HUES6 (cell line): ENCODE results near the gene KRTDAP.

ENCODE experiments used
- H3K27ac ChIP-seq: 2 replicates; pipeline ENCODE4 v1.7.0; 2013; ENCODE audit warnings: low read depth, mild to moderate bottlenecking, low read length, inconsistent platforms
- H3K27me3 ChIP-seq: 2 replicates; pipeline ENCODE4 v1.6.1; 2013; ENCODE audit warnings: low read length; ENCODE audit not compliant: control insufficient read depth, insufficient read depth
- H3K36me3 ChIP-seq: 2 replicates; pipeline ENCODE4 v1.6.1; 2013; ENCODE audit warnings: low read length; ENCODE audit not compliant: control insufficient read depth, insufficient read depth
- H3K4me1 ChIP-seq: 2 replicates; pipeline ENCODE4 v1.6.1; 2013; ENCODE audit warnings: low read length; ENCODE audit not compliant: control insufficient read depth, insufficient read depth
- H3K4me3 ChIP-seq: 2 replicates; pipeline ENCODE4 v1.5.1; 2013; ENCODE audit warnings: low read depth, low read length
- H3K9ac ChIP-seq: one replicate; pipeline ENCODE4 v1.6.1; 2013; ENCODE audit warnings: mild to moderate bottlenecking, low read length
- H3K9me3 ChIP-seq: 2 replicates; pipeline ENCODE4 v1.6.1; 2013; ENCODE audit warnings: low read depth, low read length; ENCODE audit not compliant: control insufficient read depth, insufficient read depth

KRTDAP gene

DNA sequence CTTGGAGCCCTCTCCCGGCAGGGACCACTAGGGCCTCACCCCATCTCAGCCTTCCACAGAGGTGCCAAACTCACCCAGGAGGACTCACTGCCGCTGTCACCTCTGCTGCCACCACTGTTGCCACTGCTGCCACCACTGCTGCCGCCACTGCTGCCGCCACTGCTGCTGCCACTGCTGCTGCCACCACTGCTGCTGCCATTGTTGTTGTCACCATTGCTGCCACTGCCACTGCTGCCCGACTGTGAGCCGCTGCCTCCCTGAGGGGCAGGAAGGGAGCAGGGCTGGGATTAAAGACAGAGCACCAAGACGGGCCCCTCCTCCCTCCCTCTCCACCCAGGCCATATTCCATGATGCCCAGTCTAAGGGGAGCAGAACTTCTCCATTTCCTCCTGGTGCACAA, 21.1 kb upstream of the KRTDAP start:
- no peak overlapping the region for H3K4me3 ChIP-seq
- H3K4me1 ChIP-seq: peaks cover 29% of the 10 kb centered on the region
- H3K36me3 ChIP-seq: peaks cover 16% of the 10 kb centered on the region
- H3K9me3 ChIP-seq: no peaks in the 10 kb centered on the region
- H3K9ac ChIP-seq: no peak overlapping the region
- H3K27ac ChIP-seq: no peak overlapping the region
- peaks cover 20% of the 10 kb centered on the region; the same call in 1 of the 2 replicates for H3K27me3 ChIP-seq

DNA sequence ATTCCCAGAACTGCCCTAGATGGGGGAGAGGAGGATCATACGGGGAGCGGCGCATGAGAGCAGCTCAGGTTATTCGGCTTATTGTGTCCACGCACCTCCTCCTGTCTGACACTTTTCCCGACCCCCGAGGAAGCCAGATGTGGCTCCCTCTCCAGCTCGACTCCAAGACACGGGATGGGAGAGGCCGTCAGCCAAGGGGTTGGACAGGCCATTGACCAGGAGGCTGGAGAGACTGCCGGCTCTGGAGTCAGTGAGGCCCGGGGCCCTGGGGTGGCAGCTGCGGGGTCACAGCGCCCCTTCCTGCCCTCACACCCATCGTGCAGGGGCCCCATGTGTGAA, 20.3 kb upstream of the KRTDAP start:
- no peaks in the 10 kb centered on the region for H3K9me3 ChIP-seq
- H3K27me3 ChIP-seq: peaks cover 20% of the 10 kb centered on the region; the same call in 1 of the 2 replicates
- H3K4me3 ChIP-seq: peak overlapping the region; percentile 82
- H3K9ac ChIP-seq: no peak overlapping the region
- peaks cover 29% of the 10 kb centered on the region for H3K4me1 ChIP-seq
- H3K36me3 ChIP-seq: peaks cover 23% of the 10 kb centered on the region
- no peak overlapping the region for H3K27ac ChIP-seq

DNA sequence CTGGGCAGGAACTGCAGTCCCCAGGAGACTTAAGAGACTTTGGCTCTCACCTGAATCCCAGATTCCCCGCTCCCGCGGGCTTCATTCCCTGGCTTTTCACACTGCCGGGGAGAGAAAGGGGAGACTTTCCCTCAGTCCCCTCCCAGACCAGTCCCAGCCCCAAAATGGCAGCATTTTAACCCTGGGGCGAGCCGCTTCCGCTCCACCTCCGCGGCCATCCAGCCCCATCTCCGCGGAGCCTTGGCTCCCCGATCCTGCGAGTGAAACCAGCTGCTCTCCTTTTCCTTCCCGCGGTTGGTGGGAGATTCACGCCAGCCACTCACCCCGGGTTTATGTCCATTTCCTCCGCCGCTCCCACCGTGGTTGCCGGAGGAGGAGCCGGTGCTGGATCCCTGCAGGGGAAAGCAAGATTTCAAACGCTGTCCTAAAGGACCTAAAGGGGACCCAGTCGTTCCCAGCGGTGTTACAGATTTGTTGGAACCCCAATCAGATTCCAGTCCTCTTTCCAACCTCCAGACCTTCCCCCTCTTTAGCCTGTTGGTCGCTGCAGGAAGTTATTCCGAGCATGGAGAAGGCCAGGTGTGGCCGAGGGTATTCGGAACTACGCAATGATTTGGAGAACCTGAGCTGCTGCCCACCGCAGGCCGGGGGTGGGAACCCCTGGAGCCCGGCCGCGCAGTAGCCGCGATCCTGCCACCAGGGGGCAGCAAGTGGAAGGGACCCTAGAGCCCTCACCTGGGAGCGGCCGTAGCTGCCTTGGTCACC, 19.8 kb upstream of the KRTDAP start:
- Histone ChIP-seq H3K4me1 (peaks cover 29% of the 10 kb centered on the region), H3K27ac (peak overlapping the region; percentile 80), H3K27me3 (peaks cover 20% of the 10 kb centered on the region; the same call in 1 of the 2 replicates)

DNA sequence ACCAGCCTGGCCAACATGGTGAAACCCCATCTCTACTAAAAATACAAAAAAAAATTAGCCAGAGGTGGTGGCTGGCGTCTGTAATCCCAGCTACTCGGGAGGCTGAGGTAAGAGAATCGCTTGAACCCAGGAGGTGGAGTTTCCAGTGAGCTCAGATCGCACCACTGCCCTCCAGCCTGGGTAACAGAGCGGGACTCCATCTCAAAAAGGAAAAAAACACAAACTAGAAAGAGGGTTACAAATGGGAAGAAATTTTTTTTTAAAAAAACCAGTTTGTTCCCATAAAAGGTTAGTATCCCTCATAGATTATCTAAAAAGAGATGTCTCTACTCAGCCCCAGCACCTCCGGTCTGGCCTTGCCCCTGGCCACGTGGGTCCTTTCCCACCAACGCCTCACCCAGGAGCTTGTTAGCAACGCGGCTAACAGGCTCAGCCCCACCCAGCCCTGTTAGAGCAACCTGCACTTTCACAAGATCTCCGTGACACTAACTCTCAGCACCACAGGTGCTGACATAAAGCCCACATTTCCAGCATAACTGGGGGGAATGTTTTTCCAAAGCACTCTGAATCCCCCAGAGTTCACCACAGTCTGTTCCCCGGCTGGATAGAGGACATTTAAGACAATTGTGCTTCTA, 18.9 kb upstream of the KRTDAP start:
- Histone ChIP-seq H3K36me3 (peaks cover 37% of the 10 kb centered on the region), H3K4me3 (peak overlapping the region; percentile 82), H3K9me3 (no peaks in the 10 kb centered on the region), H3K27ac (peak overlapping the region; percentile 80), H3K4me1 (peaks cover 23% of the 10 kb centered on the region), H3K27me3 (peaks cover 20% of the 10 kb centered on the region; the same call in 1 of the 2 replicates), H3K9ac (peak overlapping the region; percentile 91)

More for the DNA sequence above, 19.8 kb upstream of the KRTDAP start:
- no peaks in the 10 kb centered on the region for H3K9me3 ChIP-seq
- H3K4me3 ChIP-seq: peak overlapping the region; percentile 82
- peak overlapping the region; percentile 91 for H3K9ac ChIP-seq
- H3K36me3 ChIP-seq: peaks cover 29% of the 10 kb centered on the region

DNA sequence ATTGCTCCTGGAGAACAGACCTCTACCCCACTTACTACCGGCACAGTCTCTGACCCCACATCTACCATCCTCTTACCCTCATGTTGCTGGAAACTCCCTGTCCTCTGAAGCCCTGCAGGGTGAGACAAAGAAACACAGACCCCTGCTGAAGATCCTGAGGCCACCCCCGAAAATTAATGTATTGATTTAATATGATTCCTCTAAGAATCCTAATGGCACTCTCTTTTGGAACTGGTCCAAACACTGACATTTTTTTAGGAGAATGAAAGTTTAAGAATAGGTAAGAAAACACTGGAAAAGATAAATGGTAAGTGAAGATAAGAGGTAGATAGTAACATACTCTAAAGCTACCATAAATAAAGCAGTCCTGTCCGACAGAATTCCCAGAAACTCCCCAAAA, 17.9 kb upstream of the KRTDAP start:
- no peak overlapping the region for H3K27ac ChIP-seq
- no peak overlapping the region for H3K9ac ChIP-seq
- H3K9me3 ChIP-seq: no peaks in the 10 kb centered on the region
- H3K36me3 ChIP-seq: peaks cover 44% of the 10 kb centered on the region
- H3K4me1 ChIP-seq: peaks cover 13% of the 10 kb centered on the region
- peaks cover 17% of the 10 kb centered on the region; the same call in 1 of the 2 replicates for H3K27me3 ChIP-seq
- H3K4me3 ChIP-seq: peak overlapping the region; percentile 82

DNA sequence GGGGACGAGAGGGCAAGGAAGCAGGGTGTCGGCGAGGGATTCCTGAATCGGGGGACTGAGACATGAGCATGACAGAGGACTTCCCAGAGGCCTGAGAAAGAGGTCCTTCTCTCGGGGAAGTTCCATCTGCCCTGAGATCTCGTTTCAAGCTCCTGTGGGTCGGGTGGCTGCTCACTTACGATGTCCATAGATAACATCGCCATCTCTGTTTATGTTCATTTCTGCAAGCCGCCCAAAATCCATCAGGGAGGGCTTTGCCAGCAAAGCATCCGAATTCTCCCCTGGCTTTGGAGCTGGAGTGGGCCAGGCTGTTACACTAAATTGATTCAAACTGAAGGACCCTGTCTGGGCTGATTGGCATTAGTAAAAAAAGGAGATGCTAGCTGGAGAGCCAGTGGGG, 17.3 kb upstream of the KRTDAP start:
- no peaks in the 10 kb centered on the region for H3K9me3 ChIP-seq
- no peak overlapping the region for H3K27ac ChIP-seq
- peaks cover 12% of the 10 kb centered on the region; the same call in 1 of the 2 replicates for H3K27me3 ChIP-seq
- no peak overlapping the region for H3K4me3 ChIP-seq
- H3K9ac ChIP-seq: no peak overlapping the region
- peaks cover 10% of the 10 kb centered on the region for H3K4me1 ChIP-seq
- H3K36me3 ChIP-seq: peaks cover 50% of the 10 kb centered on the region

DNA sequence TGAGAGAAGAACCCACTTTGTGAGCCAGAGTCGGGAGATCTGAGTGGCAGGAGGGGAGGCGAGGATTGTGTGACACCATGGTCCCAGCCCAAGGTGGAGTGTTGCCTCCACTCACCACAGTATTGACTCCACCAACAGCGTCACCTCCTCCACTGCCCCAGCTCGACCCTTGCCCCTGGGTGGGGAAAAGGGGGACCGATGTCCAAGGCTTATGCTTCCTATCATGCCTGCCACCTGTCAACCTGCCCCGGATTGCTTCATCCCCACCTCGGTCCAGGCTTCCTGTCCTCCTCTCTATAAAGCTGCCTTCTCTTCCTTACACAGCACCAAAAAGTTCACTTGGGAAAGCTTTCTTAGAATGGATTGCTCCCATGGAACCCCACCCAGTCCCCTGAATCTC, 15.7 kb upstream of the KRTDAP start:
- Histone ChIP-seq H3K27ac (no peak overlapping the region), H3K9ac (no peak overlapping the region), H3K4me1 (peaks cover 14% of the 10 kb centered on the region), H3K36me3 (peaks cover 64% of the 10 kb centered on the region), H3K27me3 (peaks cover 3% of the 10 kb centered on the region; the same call in 1 of the 2 replicates), H3K4me3 (no peak overlapping the region), H3K9me3 (no peaks in the 10 kb centered on the region)

DNA sequence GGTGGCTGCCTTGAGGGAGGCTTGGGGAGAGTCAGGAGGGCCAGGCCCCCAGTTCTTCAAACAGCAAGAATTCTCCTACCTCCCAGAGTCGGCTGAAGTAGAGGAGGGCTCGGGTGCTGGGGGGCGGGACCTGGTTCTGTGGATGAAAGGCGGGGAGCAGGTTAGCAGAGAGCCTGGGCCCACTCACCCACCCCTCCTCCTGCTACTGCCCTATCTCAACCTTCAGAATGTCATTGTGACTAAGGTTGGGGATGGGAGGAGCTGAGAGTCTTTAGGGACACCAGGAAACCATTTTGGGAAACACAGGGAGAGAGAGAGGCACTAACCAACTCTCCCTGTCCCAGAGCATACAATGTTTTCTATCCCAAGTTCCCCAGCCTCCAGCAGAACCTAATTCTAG, 12.5 kb upstream of the KRTDAP start:
- H3K27me3 ChIP-seq: no peaks in the 10 kb centered on the region
- no peak overlapping the region for H3K4me3 ChIP-seq
- no peak overlapping the region for H3K27ac ChIP-seq
- H3K9me3 ChIP-seq: no peaks in the 10 kb centered on the region
- peaks cover 5% of the 10 kb centered on the region; the same call in 1 of the 2 replicates for H3K4me1 ChIP-seq
- no peak overlapping the region for H3K9ac ChIP-seq
- peaks cover 90% of the 10 kb centered on the region for H3K36me3 ChIP-seq

DNA sequence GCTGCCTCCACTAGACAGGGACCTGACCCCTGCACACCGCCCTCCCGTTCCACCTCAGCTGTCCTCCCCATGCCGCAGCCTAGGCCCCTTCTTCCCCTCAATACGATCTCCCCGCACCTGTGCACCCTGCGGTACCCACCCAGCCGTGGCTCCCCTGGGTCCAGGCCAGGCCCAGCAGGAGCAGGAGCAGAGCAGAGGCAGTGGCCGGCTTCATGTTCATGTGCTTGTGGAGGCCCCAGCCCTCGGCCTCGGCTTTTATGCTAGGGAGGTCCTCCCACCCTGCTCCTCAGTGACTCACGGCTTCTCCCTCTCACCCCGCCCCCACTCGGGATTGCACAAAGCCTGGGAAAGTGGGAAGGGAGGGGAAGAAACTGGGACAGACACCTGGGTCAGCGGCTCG, 11.4 kb upstream of the KRTDAP start:
- Histone ChIP-seq H3K4me1 (peaks cover 5% of the 10 kb centered on the region; the same call in 1 of the 2 replicates), H3K27ac (no peak overlapping the region; the same call in 1 of the 2 replicates), H3K27me3 (no peaks in the 10 kb centered on the region), H3K4me3 (no peak overlapping the region), H3K9me3 (no peaks in the 10 kb centered on the region), H3K9ac (peak overlapping the region; percentile 13), H3K36me3 (peaks cover 90% of the 10 kb centered on the region)

DNA sequence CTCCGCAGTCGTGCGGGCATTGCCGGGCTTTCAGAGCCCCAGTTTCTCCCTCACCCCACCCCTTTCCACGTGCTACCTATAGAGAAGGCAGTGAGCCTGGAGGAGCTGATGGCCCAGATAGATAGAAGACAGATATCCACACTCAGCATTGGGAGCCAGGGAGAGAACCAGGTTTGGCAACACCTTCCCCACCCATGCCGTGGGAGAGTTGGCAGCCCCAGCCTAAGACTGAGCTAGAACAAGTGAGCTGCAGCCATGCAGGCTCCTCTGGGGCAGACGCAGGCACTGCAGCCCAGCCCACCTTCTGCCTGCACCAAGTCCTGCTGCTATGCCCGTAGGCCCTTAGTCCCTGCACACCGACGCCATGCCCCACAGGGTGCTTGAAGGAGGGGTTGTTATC, 10.3 kb upstream of the KRTDAP start:
- peaks cover 81% of the 10 kb centered on the region for H3K36me3 ChIP-seq
- H3K4me3 ChIP-seq: no peak overlapping the region
- no peaks in the 10 kb centered on the region for H3K9me3 ChIP-seq
- no peak overlapping the region for H3K9ac ChIP-seq
- H3K27me3 ChIP-seq: no peaks in the 10 kb centered on the region
- H3K4me1 ChIP-seq: peaks cover 10% of the 10 kb centered on the region
- no peak overlapping the region for H3K27ac ChIP-seq

DNA sequence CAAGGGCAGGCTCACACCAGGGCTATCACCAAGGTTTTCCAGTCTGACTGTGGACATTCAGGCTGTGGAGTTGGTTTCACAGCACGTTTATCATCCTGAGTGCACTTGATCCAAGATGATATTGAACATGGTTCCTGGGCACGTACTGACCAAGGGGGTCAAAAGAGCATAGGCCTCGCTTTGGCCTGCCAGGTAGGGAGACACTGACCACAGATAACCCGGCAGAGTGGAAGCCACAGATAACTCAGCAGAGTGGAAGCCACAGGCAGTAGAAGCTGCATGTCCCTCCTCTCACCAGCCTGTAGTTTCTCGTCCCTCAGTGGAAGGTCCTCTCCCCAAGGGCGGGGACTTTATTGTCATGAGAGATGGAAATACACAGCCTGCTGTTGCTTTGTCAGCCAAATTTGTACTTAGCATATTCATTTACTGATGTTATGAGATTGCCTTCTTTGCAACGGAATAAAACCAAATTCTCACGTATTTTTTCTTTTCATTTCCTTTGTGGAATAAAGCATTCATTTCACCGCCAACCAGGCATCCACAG, 8.8 kb upstream of the KRTDAP start:
- H3K27ac ChIP-seq: no peak overlapping the region
- H3K36me3 ChIP-seq: peaks cover 67% of the 10 kb centered on the region
- H3K27me3 ChIP-seq: no peaks in the 10 kb centered on the region
- H3K9ac ChIP-seq: no peak overlapping the region
- H3K4me3 ChIP-seq: no peak overlapping the region
- H3K4me1 ChIP-seq: peaks cover 14% of the 10 kb centered on the region
- H3K9me3 ChIP-seq: no peaks in the 10 kb centered on the region
